GM10847 (cell line): Measurements from ENCODE around the gene TTC23L.
A peak's percentile ranks its signal among the peaks of the same experiment; 100 is the strongest.

Experiments
- POLR2A ChIP-seq: IDR thresholded peaks from 2 replicates; pipeline ENCODE4 v1.6.1; 2011; ENCODE audit not compliant: insufficient read length; ENCODE audit errors: extremely low read depth

The TTC23L gene

GRCh38 chr5:34889394-34889793 is 50.4 kb downstream of the TTC23L start:
- TF ChIP-seq POLR2A: no peak

GRCh38 chr5:34891981-34892380 is 53.0 kb downstream of the TTC23L start:
- no peak for TF ChIP-seq POLR2A

- TF ChIP-seq POLR2A: no peak
Measured at GRCh38 chr5:34892414-34892813, 53.5 kb downstream of the TTC23L start.

- no peak for TF ChIP-seq POLR2A
Measured at GRCh38 chr5:34894716-34895115, 55.8 kb downstream of the TTC23L start.

- no peak for TF ChIP-seq POLR2A
Measured at GRCh38 chr5:34895641-34896419, 56.9 kb downstream of the TTC23L start.

GRCh38 chr5:34897646-34898045 is 58.7 kb downstream of the TTC23L start:
- TF ChIP-seq POLR2A: no peak

- no peak for TF ChIP-seq POLR2A
Measured at GRCh38 chr5:34898258-34898895, 59.4 kb downstream of the TTC23L start.

GRCh38 chr5:34899066-34899465 is 60.1 kb downstream of the TTC23L start:
- no peak for TF ChIP-seq POLR2A

GRCh38 chr5:34900652-34901051 is 61.7 kb downstream of the TTC23L start:
- TF ChIP-seq POLR2A: no peak

GRCh38 chr5:34903260-34903659 is 64.3 kb downstream of the TTC23L start:
- TF ChIP-seq POLR2A: no peak

- TF ChIP-seq POLR2A: no peak
Measured at GRCh38 chr5:34905564-34905963, 66.6 kb downstream of the TTC23L start.

GRCh38 chr5:34913072-34913471 is 74.1 kb downstream of the TTC23L start:
- TF ChIP-seq POLR2A: no peak

- TF ChIP-seq POLR2A: no peak
Measured at GRCh38 chr5:34914671-34915138, 75.7 kb downstream of the TTC23L start.

- TF ChIP-seq POLR2A: peak; percentile 75
Measured at GRCh38 chr5:34915139-34915855, 76.3 kb downstream of the TTC23L start, which contains the start of the genes BRIX1 and RAD1. Gene BRIX1 (plus strand): TSS chr5:34915711. CDS start chr5:34915739, 28 bp downstream. Gene RAD1 (minus strand): TSS chr5:34915504. CDS start chr5:34914892, 612 bp downstream.

GRCh38 chr5:34915856-34916192 is 76.9 kb downstream of the TTC23L start:
- TF ChIP-seq POLR2A: no peak

GRCh38 chr5:34916518-34916917 is 77.6 kb downstream of the TTC23L start:
- TF ChIP-seq POLR2A: no peak
